Ishikawa (cell line): ENCODE results near the gene TAT.

ENCODE experiments used
- NFIC ChIP-seq: IDR thresholded peaks from 2 replicates; pipeline ENCODE4 v1.6.1; 2012
- REST ChIP-seq: IDR thresholded peaks from 2 replicates; pipeline ENCODE4 v1.6.1; 2012; ENCODE audit warnings: low read depth, mild to moderate bottlenecking
- TF ChIP-seq, protein P1 (sequence below): IDR thresholded peaks from 2 replicates; pipeline ENCODE4 v1.6.1; 2012

DNA sequence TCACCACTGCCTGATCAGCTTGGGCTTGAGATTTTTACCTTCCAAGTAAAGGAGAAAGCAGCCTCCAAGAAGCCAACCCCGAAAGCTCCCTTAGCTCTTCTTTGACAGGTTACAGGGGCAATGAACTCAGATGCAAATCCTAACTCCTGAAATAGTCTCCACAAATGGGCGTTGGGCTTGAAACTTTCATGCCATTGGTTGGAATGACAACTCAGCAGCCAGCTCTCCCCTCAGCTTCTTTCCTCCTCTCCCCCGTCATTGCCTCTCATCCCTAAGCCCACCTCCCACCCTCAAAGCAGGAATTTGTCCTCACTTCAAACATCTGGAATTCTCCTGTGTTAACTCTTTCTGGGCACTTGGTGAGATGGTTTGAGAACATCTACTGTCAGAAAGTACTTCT lies at the start of gene TAT:
- TF ChIP-seq, protein P1, sequence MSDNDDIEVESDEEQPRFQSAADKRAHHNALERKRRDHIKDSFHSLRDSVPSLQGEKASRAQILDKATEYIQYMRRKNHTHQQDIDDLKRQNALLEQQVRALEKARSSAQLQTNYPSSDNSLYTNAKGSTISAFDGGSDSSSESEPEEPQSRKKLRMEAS: no peak
- TF ChIP-seq REST: no peak
- TF ChIP-seq NFIC: no peak
